Measurements from ENCODE around the gene FURIN.
"Not testable (repeated sequence)": the region's sequence is repeated elsewhere in the genome, so short reads cannot be mapped to it uniquely, and the experiment has no call there.

- not testable (repeated sequence) for TF ChIP-seq CTCF, POLR2A (IDR thresholded peaks at IDR 0.05)
These were observed 58.4 kb downstream of the FURIN start for GRCh38 chr15:90926766-90927165.

Data from uterus (tissue), 2 donors.